RWPE1 (cell line): Measurements from ENCODE around the gene LMNTD1.
A peak's percentile ranks its signal among the peaks of the same experiment; 100 is the strongest.

Source experiments
- CTCF ChIA-PET: fragments of 350-600 bp; sonication (Branson Sonifier 250); formaldehyde crosslinking; extraction: SDS; loops from one replicate; lab custom pipeline; 2021; lab: Yijun Ruan, JAX
- POLR2A ChIA-PET: fragments of 400-600 bp; formaldehyde crosslinking; extraction: SDS; loops from one replicate; lab custom pipeline; 2020; ENCODE audit warnings: antibody characterized with exemption; ENCODE audit not compliant: low non-redundant PET; lab: Yijun Ruan, JAX
- DNase-seq: peaks from one replicate; pipeline ENCODE4 v3.0.0; 2012; ENCODE audit warnings: low spot score
- H3K27ac ChIP-seq: fragments of 450-650 bp; 2 replicates; pipeline ENCODE4 v1.5.1; 2017
- TF ChIP-seq, protein P1 (sequence below): fragments of 450-650 bp; conservative IDR thresholded peaks from 2 replicates; pipeline ENCODE4 v1.5.1; 2017; ENCODE audit warnings: low read depth, mild to moderate bottlenecking

Gene LMNTD1

DNA sequence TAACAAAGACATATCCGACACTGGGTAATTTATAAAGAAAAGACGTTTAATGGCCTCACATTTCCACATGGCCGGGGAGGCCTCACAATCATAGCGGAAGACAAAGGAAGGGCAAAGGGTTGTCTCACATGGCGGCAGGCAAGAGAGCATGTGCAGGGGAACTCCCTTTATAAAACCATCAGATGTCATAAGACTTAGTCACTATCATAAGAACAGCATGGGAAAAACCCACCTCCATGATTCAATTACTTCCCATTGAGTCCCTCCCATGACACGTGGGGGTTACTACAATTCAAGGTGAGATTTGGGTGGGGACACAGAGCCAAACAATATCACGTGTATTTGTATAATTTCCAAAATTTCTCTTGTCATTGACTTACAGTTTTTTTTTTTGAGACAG is 5.5 kb upstream of the LMNTD1 start:
- TF ChIP-seq, protein P1, sequence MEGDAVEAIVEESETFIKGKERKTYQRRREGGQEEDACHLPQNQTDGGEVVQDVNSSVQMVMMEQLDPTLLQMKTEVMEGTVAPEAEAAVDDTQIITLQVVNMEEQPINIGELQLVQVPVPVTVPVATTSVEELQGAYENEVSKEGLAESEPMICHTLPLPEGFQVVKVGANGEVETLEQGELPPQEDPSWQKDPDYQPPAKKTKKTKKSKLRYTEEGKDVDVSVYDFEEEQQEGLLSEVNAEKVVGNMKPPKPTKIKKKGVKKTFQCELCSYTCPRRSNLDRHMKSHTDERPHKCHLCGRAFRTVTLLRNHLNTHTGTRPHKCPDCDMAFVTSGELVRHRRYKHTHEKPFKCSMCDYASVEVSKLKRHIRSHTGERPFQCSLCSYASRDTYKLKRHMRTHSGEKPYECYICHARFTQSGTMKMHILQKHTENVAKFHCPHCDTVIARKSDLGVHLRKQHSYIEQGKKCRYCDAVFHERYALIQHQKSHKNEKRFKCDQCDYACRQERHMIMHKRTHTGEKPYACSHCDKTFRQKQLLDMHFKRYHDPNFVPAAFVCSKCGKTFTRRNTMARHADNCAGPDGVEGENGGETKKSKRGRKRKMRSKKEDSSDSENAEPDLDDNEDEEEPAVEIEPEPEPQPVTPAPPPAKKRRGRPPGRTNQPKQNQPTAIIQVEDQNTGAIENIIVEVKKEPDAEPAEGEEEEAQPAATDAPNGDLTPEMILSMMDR: no peak
- CTCF ChIA-PET: interaction anchor here (0.7 kb wide), 1 partner anchor 171 kb away, joined by 3 read pairs; no protein-coding TSS in a partner anchor

DNA sequence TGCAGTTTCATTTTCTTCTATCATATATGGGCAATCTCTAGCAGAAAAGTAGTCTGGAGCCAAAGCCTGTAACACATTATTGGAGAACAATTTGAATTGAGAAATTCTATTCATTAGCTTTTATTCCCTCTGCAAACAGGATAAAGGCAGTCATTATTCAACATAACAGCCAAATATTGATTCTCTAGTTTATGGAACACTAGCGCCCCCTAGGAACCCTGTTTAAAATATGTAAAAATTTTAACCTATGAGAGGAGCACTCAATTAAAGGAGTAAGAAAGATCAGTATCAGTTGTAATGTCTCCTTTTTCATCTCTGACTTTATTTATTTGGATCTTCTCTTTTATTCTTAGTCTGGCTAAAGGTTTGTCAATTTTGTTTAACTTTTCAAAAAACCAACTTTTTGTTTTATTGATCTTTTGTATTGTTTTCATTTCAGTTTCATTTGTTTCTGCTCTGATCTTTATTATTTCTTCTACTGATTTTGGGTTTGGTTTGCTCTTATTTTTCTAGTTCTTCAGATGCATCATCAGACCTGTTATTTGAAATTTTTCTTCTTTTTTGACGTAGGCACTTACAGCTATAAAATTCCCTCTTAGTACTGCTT is 4.8 kb upstream of the LMNTD1 start:
- H3K27ac ChIP-seq: no peak overlapping the region
- ChIA-PET POLR2A (no interaction called here), CTCF (interaction anchor here (0.7 kb wide), 1 partner anchor 170 kb away, joined by 3 read pairs; no protein-coding TSS in a partner anchor)
- TF ChIP-seq, protein P1: peak; percentile 24; the same call in 1 of the 2 replicates
- DNase-seq: peak; percentile 13

More for the DNA sequence above, 5.5 kb upstream of the LMNTD1 start:
- H3K27ac ChIP-seq: no peak overlapping the region
- no peak for DNase-seq
- POLR2A ChIA-PET: no interaction called here

DNA sequence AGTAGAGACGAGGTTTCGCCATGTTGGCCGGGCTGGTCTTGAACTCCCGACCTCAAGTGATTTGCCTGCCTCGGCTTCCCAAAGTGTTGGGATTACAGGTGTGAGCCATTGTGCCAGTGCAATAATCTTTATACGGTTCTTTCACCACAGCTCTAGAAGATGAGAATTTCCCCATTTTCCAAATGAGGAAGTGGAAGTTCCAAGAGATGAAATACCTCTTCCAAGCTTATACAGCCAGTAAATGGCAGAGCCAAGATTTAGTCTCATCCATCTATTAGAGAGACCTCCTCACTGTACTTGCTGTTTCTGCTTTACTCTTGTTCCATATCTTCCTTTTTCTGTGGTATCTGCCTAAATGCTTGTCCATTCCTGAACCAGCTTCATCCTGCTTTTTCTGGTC is 3.1 kb upstream of the LMNTD1 start:
- TF ChIP-seq, protein P1: no peak
- DNase-seq: no peak
- no peak overlapping the region for H3K27ac ChIP-seq
- ChIA-PET POLR2A (no interaction called here), CTCF (interaction anchor here (0.6 kb wide), 1 partner anchor 120 kb away, joined by 3 read pairs; no protein-coding TSS in a partner anchor)

DNA sequence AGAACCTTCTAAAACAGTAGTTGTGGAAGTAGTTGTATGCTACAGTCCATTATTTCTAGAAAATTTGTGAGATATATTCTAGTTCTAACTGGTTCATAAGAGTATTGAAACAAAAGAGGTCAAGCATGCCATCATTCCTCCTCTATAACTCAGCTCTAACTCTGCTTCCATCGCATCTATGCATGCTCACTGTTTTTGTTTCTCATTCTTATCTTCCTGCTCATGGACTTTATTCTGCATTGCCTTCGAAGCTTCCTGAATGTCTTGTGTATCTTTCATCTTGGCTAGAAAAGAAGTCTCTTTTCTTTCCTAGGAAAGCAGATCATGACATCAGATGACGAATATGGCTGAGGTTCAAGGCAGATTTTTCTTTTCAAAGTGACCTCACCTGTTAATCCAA is 402 bp downstream of the LMNTD1 start:
- CTCF ChIA-PET: no interaction called here
- POLR2A ChIA-PET: no interaction called here
- no peak for DNase-seq
- no peak overlapping the region for H3K27ac ChIP-seq
- TF ChIP-seq, protein P1: no peak

DNA sequence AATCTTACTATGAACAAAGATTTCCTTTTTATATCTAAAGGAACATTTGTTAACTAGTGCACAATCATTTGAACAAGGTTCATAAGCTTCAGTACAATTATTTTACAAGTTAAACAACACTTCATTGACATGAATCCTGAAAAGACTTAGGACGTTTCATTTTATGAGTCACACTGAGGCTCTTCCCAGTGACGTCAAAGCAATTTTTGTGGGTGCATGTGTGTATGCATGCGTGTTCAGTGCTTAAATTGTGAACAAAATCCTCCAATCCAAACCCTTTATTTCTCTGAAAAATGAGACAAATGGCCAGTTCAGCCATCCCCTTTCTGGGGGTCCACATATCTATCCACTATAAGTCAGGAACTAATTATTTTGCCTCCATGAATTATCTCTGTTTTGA is 2.9 kb downstream of the LMNTD1 start:
- TF ChIP-seq, protein P1: no peak
- ChIA-PET CTCF (no interaction called here), POLR2A (no interaction called here)
- no peak overlapping the region for H3K27ac ChIP-seq
- no peak for DNase-seq

DNA sequence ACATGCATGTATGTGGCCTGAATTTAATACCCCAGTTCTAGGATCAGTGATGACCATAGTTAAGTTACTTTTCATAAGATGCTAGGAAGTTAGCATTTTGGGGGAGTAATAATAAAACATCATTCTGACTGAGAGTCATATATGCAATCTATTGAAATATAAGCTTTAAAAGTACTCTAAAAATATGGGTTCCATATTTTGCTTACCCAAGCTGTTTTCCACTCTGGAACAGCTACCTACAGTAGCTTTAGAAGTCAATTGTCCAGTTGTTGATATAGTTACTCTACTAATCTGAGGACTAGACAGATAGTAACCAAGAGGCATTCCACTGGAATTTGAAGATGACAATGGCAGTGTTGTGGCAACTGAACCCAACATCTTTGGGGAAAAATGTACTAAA is 4.0 kb downstream of the LMNTD1 start:
- no peak overlapping the region for H3K27ac ChIP-seq
- POLR2A ChIA-PET: no interaction called here
- TF ChIP-seq, protein P1: no peak
- no peak for DNase-seq
- CTCF ChIA-PET: no interaction called here
